H9 (cell line): ENCODE results near the gene XCL2. TPM values are rescaled to one million over a fixed set of nuclear protein-coding genes. Genes with fewer than 3 reads are reported as not detected.
"Not testable (repeated sequence)": the region's sequence is repeated elsewhere in the genome, so short reads cannot be mapped to it uniquely, and the experiment has no call there.

Experiments used
- DNase-seq: peaks from one replicate; pipeline ENCODE4 v3.0.0-alpha.2; 2017
- H2AFZ ChIP-seq: one replicate; pipeline ENCODE4 v1.6.1; 2013; ENCODE audit warnings: mild to moderate bottlenecking, low read length, control low read depth, moderate library complexity
- H2AK5ac ChIP-seq: 2 replicates; pipeline ENCODE4 v1.6.1; 2013; ENCODE audit warnings: low read length, control low read depth, mixed read lengths; ENCODE audit not compliant: insufficient read length
- H2BK120ac ChIP-seq: one replicate; pipeline ENCODE4 v1.6.1; 2013; ENCODE audit warnings: low read depth, mild to moderate bottlenecking, low read length, control low read depth, inconsistent platforms; ENCODE audit not compliant: poor library complexity, severe bottlenecking
- H2BK12ac ChIP-seq: 2 replicates; pipeline ENCODE4 v1.6.1; 2013; ENCODE audit warnings: low read length, control low read depth, mixed read lengths, low read depth; ENCODE audit not compliant: insufficient read length
- H2BK15ac ChIP-seq: 2 replicates; pipeline ENCODE4 v1.6.1; 2013; ENCODE audit warnings: low read depth, low read length, control low read depth
- H2BK20ac ChIP-seq: one replicate; pipeline ENCODE4 v1.6.1; 2013; ENCODE audit warnings: low read depth, mild to moderate bottlenecking, low read length, control low read depth, inconsistent platforms; ENCODE audit not compliant: poor library complexity, severe bottlenecking
- H2BK5ac ChIP-seq: 2 replicates; pipeline ENCODE4 v1.6.1; 2013; ENCODE audit warnings: low read length, control low read depth, mixed read lengths; ENCODE audit not compliant: insufficient read length
- H3K14ac ChIP-seq: 2 replicates; pipeline ENCODE4 v1.6.1; 2013; ENCODE audit warnings: low read length, control low read depth; ENCODE audit not compliant: insufficient read depth
- H3K18ac ChIP-seq: 2 replicates; pipeline ENCODE4 v1.6.1; 2013; ENCODE audit warnings: low read depth, mild to moderate bottlenecking, mixed read lengths, low read length, control low read depth; ENCODE audit not compliant: insufficient read length
- H3K23ac ChIP-seq: 2 replicates; pipeline ENCODE4 v1.6.1; 2013; ENCODE audit warnings: low read length, control low read depth, mixed read lengths, low read depth; ENCODE audit not compliant: insufficient read length
- H3K23me2 ChIP-seq: 2 replicates; pipeline ENCODE4 v1.6.1; 2013; ENCODE audit warnings: low read depth, mild to moderate bottlenecking, mixed read lengths, low read length, control low read depth; ENCODE audit not compliant: insufficient read length, poor library complexity, severe bottlenecking
- H3K27ac ChIP-seq: 2 replicates; pipeline ENCODE4 v1.5.1; 2013; ENCODE audit warnings: low read length, control low read depth, mixed read lengths, low read depth; ENCODE audit not compliant: insufficient read length
- H3K27me3 ChIP-seq: 2 replicates; pipeline ENCODE4 v1.6.1; 2013; ENCODE audit warnings: low read length, control low read depth, inconsistent platforms; ENCODE audit not compliant: insufficient read depth
- H3K4ac ChIP-seq: 2 replicates; pipeline ENCODE4 v1.6.1; 2013; ENCODE audit warnings: low read depth, mild to moderate bottlenecking, control low read depth, inconsistent platforms, low read length, moderate library complexity
- H3K4me1 ChIP-seq: 2 replicates; pipeline ENCODE4 v1.6.1; 2013; ENCODE audit warnings: low read length, control low read depth, inconsistent platforms; ENCODE audit not compliant: insufficient read depth
- H3K4me2 ChIP-seq: 2 replicates; pipeline ENCODE4 v1.6.1; 2013; ENCODE audit warnings: low read length, control low read depth, mixed read lengths; ENCODE audit not compliant: insufficient read length, insufficient read depth
- H3K56ac ChIP-seq: 2 replicates; pipeline ENCODE4 v1.6.1; 2013; ENCODE audit warnings: low read depth, mild to moderate bottlenecking, mixed read lengths, low read length, control low read depth; ENCODE audit not compliant: insufficient read length
- H3K79me1 ChIP-seq: 2 replicates; pipeline ENCODE4 v1.6.1; 2013; ENCODE audit warnings: low read depth, mild to moderate bottlenecking, moderate library complexity, low read length, control low read depth, inconsistent platforms; ENCODE audit not compliant: insufficient read depth, poor library complexity, severe bottlenecking
- H3K79me2 ChIP-seq: 2 replicates; pipeline ENCODE4 v1.6.1; 2013; ENCODE audit warnings: low read length, control low read depth, inconsistent platforms; ENCODE audit not compliant: insufficient read depth
- H3K9ac ChIP-seq: 2 replicates; pipeline ENCODE4 v1.6.1; 2013; ENCODE audit warnings: low read length, control low read depth, mixed read lengths; ENCODE audit not compliant: insufficient read length; ENCODE audit errors: extremely low read depth
- H3K9me3 ChIP-seq: one replicate; pipeline ENCODE4 v1.6.1; 2013; ENCODE audit warnings: low read depth, low read length, inconsistent platforms; ENCODE audit not compliant: control insufficient read depth
- H3T11ph ChIP-seq: one replicate; pipeline ENCODE4 v1.6.1; 2013; ENCODE audit warnings: mild to moderate bottlenecking, low read length, control low read depth, inconsistent platforms
- H4K20me1 ChIP-seq: one replicate; pipeline ENCODE4 v1.6.1; 2013; ENCODE audit not compliant: control insufficient read depth, insufficient read length, insufficient read depth
- H4K5ac ChIP-seq: 2 replicates; pipeline ENCODE4 v1.6.1; 2013; ENCODE audit warnings: low read depth, mild to moderate bottlenecking, mixed read lengths, low read length, control low read depth; ENCODE audit not compliant: insufficient read length
- H4K8ac ChIP-seq: replicated peaks from 2 replicates; pipeline ENCODE4 v1.6.1; 2013; ENCODE audit warnings: low read length, control low read depth, mixed read lengths, low read depth; ENCODE audit not compliant: insufficient read length
- H4K91ac ChIP-seq: 2 replicates; pipeline ENCODE4 v1.6.1; 2013; ENCODE audit warnings: low read depth, mild to moderate bottlenecking, moderate library complexity, mixed read lengths, low read length, control low read depth; ENCODE audit not compliant: insufficient read length
- H3K27ac Mint-ChIP-seq, 3 experiments: 2 replicates in 2 of 3; 3 replicates in 1 of 3; pipeline ENCODE4 v1.8.0; 2020 to 2021; ENCODE audit warnings: mixed read lengths in 3 of 3, mild to moderate bottlenecking in 1 of 3, moderate library complexity in 1 of 3
- H3K27me3 Mint-ChIP-seq: 2 replicates; pipeline ENCODE4 v1.8.0; 2021; ENCODE audit warnings: low read depth, mild to moderate bottlenecking, moderate library complexity, mixed read lengths
- H3K36me3 Mint-ChIP-seq, 3 experiments: 2 replicates in 2 of 3; 3 replicates in 1 of 3; pipeline ENCODE4 v1.8.0; 2020 to 2021; ENCODE audit warnings: low read depth in 3 of 3, mixed read lengths in 3 of 3; ENCODE audit not compliant: insufficient read depth in 1 of 3
- H3K4me1 Mint-ChIP-seq, 2 experiments: 2 replicates each; pipeline ENCODE4 v1.8.0; 2020; ENCODE audit warnings: mixed read lengths in 2 of 2
- H3K4me3 Mint-ChIP-seq, 2 experiments: 2 replicates in 1 of 2; 3 replicates in 1 of 2; pipeline ENCODE4 v1.8.0; 2020 to 2021; ENCODE audit warnings: mild to moderate bottlenecking in 2 of 2, mixed read lengths in 2 of 2, moderate library complexity in 1 of 2
- H3K9me3 Mint-ChIP-seq, 2 experiments: 2 replicates in 1 of 2; 3 replicates in 1 of 2; pipeline ENCODE4 v1.8.0; 2020; ENCODE audit warnings: mild to moderate bottlenecking in 2 of 2, mixed read lengths in 2 of 2, moderate library complexity in 1 of 2
- WGBS: extraction: QIAGEN DNeasy Blood & Tissue Kit; methylation state at CpG from one replicate; pipeline ENCODE4 v1.1.7; 2013; ENCODE audit warnings: missing lambda C conversion rate, low lambda C conversion rate, mixed read lengths; ENCODE audit not compliant: insufficient read length; ENCODE audit errors: extremely low coverage; 5-methylcytosine and 5-hydroxymethylcytosine counted together
- total RNA-seq: library from RNA; stranded (reverse); gene quantifications from 2 replicates; pipeline ENCODE4 v1.2.1, GENCODE V29; 2021

XCL2 gene
- total RNA-seq, 1 experiment from 2014 or later: not detected

- H3K27me3 Mint-ChIP-seq, H3K27ac Mint-ChIP-seq: not testable (repeated sequence)
Measured at GRCh38 chr1:168540798-168541197, 3.0 kb downstream of the XCL2 start.

More at GRCh38 chr1:168540798-168541197, 3.0 kb downstream of the XCL2 start:
- H3K56ac ChIP-seq, H3K9me3 ChIP-seq, H3K4ac ChIP-seq, H3K23ac ChIP-seq, H2BK12ac ChIP-seq, H4K91ac ChIP-seq, H3K79me1 ChIP-seq, H3K4me3 Mint-ChIP-seq, H3K9me3 Mint-ChIP-seq, H3K79me2 ChIP-seq, H2BK20ac ChIP-seq, H3K9ac ChIP-seq, H3K18ac ChIP-seq, H3K4me1 ChIP-seq, H4K5ac ChIP-seq, H3K4me2 ChIP-seq, H2AK5ac ChIP-seq, H2AFZ ChIP-seq, H3K27ac ChIP-seq, H2BK120ac ChIP-seq, H3K27me3 ChIP-seq, H2BK5ac ChIP-seq, H3K14ac ChIP-seq, H3T11ph ChIP-seq, H3K36me3 Mint-ChIP-seq, H3K4me1 Mint-ChIP-seq, H3K23me2 ChIP-seq, DNase-seq, H2BK15ac ChIP-seq, H4K8ac ChIP-seq, H4K20me1 ChIP-seq: not testable (repeated sequence)
- WGBS: no CpG with 5 or more reads among the region's 7 CpGs
